Measurements from ENCODE around the gene GSTM4. TPM values are rescaled to one million over a fixed set of nuclear protein-coding genes. Genes with fewer than 3 reads are reported as not detected.
"Not testable (repeated sequence)": the region's sequence is repeated elsewhere in the genome, so short reads cannot be mapped to it uniquely, and the experiment has no call there.

The GSTM4 gene
- total RNA-seq, 1 experiment from 2014 or later: 7.7 TPM

DNA sequence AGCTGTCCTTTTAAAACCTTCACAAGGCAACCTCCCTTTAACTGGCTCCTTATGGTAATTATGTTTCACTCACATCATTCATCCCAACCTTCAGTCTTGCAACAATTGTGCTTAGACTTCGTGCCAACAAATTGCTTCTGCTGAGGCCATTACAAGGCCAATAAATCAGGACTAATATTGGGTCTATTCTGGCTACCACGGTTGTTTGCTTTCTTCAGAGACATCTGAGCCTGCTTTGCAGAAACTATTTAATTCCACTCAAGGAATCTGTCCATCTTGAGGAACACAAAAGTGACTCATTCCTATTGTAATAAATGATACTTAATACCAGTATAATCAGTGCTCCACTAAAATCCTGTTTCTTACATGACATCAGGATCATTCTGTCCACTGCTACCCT is 2.6 kb upstream of the GSTM4 start:
- no peaks in the 10 kb centered on the region for H4K20me1 ChIP-seq (ENCODE audit: insufficient read depth, low read depth, low read length)
- no peak overlapping the region for H3K9ac ChIP-seq (ENCODE audit: low read length)
- no peaks in the 10 kb centered on the region for H3K27me3 ChIP-seq (ENCODE audit: low read length)
- H3K79me2 ChIP-seq (ENCODE audit: low read length): no peaks in the 10 kb centered on the region
- H3K9me2 ChIP-seq (replicated peaks; ENCODE audit: insufficient read depth, low read length): no peaks in the 10 kb centered on the region
- H3K9me3 ChIP-seq (ENCODE audit: low read length): no peaks in the 10 kb centered on the region
- no peaks in the 10 kb centered on the region for H3K36me3 ChIP-seq (ENCODE audit: insufficient read depth, low read length)
- no peak for DNase-seq
- no peak overlapping the region for H3K4me2 ChIP-seq (ENCODE audit: low read depth, low read length, poor library complexity, severe bottlenecking)
- no peak overlapping the region for H3K27ac ChIP-seq (ENCODE audit: low read length)
- H2AFZ ChIP-seq (ENCODE audit: low read length): no peak overlapping the region
- no peak overlapping the region for H3K4me3 ChIP-seq (ENCODE audit: low read length)
- peaks cover 16% of the 10 kb centered on the region for H3K4me1 ChIP-seq (ENCODE audit: low read length)

DNA sequence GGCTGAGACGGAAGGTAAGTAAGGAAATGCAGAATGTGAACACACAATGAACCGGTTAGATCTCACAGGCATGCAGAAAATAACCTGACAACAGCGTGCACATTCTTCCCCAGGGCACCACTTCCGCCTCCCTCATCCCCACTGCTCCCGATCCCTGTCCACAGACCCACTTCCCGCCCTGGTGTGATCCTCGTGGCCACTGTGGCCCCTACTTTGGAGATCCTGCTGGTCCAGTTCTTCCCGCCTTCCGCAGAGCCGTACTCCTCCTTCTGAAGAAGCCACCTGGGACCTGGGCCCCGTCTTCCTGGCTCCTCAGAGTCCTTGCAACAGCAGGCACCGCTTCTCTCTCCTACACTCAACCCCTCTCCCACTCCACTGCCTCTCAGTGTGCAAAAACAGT is 1.4 kb upstream of the GSTM4 start:
- H2AFZ ChIP-seq (ENCODE audit: low read length): peak overlapping the region; percentile 32; the same call in 1 of the 2 replicates
- no peaks in the 10 kb centered on the region for H3K27me3 ChIP-seq (ENCODE audit: low read length)
- H3K27ac ChIP-seq (ENCODE audit: low read length): no peak overlapping the region
- no peaks in the 10 kb centered on the region for H4K20me1 ChIP-seq (ENCODE audit: insufficient read depth, low read depth, low read length)
- DNase-seq: no peak
- H3K36me3 ChIP-seq (ENCODE audit: insufficient read depth, low read length): no peaks in the 10 kb centered on the region
- H3K79me2 ChIP-seq (ENCODE audit: low read length): no peaks in the 10 kb centered on the region
- H3K4me1 ChIP-seq (ENCODE audit: low read length): peaks cover 12% of the 10 kb centered on the region
- H3K9me2 ChIP-seq (replicated peaks; ENCODE audit: insufficient read depth, low read length): no peaks in the 10 kb centered on the region
- no peak overlapping the region for H3K4me2 ChIP-seq (ENCODE audit: low read depth, low read length, poor library complexity, severe bottlenecking)
- no peak overlapping the region for H3K9ac ChIP-seq (ENCODE audit: low read length)
- H3K4me3 ChIP-seq (ENCODE audit: low read length): no peak overlapping the region
- no peaks in the 10 kb centered on the region for H3K9me3 ChIP-seq (ENCODE audit: low read length)

DNA sequence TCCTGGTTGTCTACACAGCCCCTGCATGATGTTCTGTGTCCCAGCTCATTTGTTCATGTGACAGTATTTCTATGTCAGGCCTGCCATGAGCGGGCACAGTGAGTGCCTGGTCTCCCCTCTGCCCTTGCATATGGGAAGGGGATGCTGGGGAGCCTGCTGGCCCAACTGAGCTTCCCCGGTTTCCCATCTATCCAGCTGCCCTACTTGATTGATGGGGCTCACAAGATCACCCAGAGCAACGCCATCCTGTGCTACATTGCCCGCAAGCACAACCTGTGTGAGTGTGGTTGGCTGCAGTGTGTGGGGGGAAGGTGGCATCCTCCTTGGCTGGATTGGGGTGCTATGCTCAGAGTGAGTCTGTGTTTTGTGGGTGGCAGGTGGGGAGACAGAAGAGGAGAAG is 1.5 kb downstream of the GSTM4 start:
- no peaks in the 10 kb centered on the region for H3K79me2 ChIP-seq (ENCODE audit: low read length)
- no peak overlapping the region for H3K27ac ChIP-seq (ENCODE audit: low read length)
- H3K27me3 ChIP-seq (ENCODE audit: low read length): no peaks in the 10 kb centered on the region
- H3K4me3 ChIP-seq (ENCODE audit: low read length): no peak overlapping the region
- no peak for DNase-seq
- H3K4me1 ChIP-seq (ENCODE audit: low read length): peaks cover 21% of the 10 kb centered on the region
- H3K9me3 ChIP-seq (ENCODE audit: low read length): no peaks in the 10 kb centered on the region
- no peak overlapping the region for H2AFZ ChIP-seq (ENCODE audit: low read length)
- no peak overlapping the region for H3K4me2 ChIP-seq (ENCODE audit: low read depth, low read length, poor library complexity, severe bottlenecking)
- H4K20me1 ChIP-seq (ENCODE audit: insufficient read depth, low read depth, low read length): no peaks in the 10 kb centered on the region
- H3K9ac ChIP-seq (ENCODE audit: low read length): no peak overlapping the region
- H3K9me2 ChIP-seq (replicated peaks; ENCODE audit: insufficient read depth, low read length): no peaks in the 10 kb centered on the region
- no peaks in the 10 kb centered on the region for H3K36me3 ChIP-seq (ENCODE audit: insufficient read depth, low read length)

GRCh38 chr1:109657970-109658369 is 2.1 kb downstream of the GSTM4 start:
- H3K36me3 ChIP-seq (ENCODE audit: insufficient read depth, low read length): no peaks in the 10 kb centered on the region
- no peaks in the 10 kb centered on the region for H3K9me3 ChIP-seq (ENCODE audit: low read length)
- no peaks in the 10 kb centered on the region for H4K20me1 ChIP-seq (ENCODE audit: insufficient read depth, low read depth, low read length)
- peaks cover 21% of the 10 kb centered on the region for H3K4me1 ChIP-seq (ENCODE audit: low read length)
- H3K27ac ChIP-seq (ENCODE audit: low read length): no peak overlapping the region
- H2AFZ ChIP-seq (ENCODE audit: low read length): no peak overlapping the region
- H3K9me2 ChIP-seq (replicated peaks; ENCODE audit: insufficient read depth, low read length): no peaks in the 10 kb centered on the region
- H3K4me3 ChIP-seq (ENCODE audit: low read length): no peak overlapping the region
- H3K27me3 ChIP-seq (ENCODE audit: low read length): no peaks in the 10 kb centered on the region
- no peaks in the 10 kb centered on the region for H3K79me2 ChIP-seq (ENCODE audit: low read length)
- H3K9ac ChIP-seq (ENCODE audit: low read length): no peak overlapping the region
- H3K4me2 ChIP-seq (ENCODE audit: low read depth, low read length, poor library complexity, severe bottlenecking): no peak overlapping the region
- DNase-seq: no peak

- no peak overlapping the region for H3K4me3 ChIP-seq (ENCODE audit: low read length)
These were observed 2.7 kb downstream of the GSTM4 start for GRCh38 chr1:109658533-109659042.

DNA sequence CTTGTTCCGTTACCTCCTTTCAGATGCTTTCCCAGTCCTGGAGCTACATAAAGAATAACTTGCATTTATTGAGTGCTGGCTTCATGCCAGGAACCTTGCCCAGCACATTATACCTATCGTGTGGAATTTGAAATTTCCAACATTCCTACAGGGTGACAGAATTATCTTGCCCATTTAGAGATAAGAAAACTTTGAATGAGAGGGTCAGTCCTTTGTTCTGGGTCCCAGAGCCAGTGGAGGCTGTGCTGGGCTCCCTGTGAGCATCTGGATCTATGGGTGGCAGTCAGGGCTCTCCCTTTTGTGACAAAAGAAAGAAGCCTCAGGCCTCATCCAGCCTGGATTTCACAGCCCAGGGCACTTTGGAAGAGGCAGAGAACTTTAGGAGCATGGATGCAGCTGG is 3.2 kb downstream of the GSTM4 start:
- no peak overlapping the region for H3K9ac ChIP-seq (ENCODE audit: low read length)

More at GRCh38 chr1:109658533-109659042, 2.7 kb downstream of the GSTM4 start:
- Histone ChIP-seq H3K9me3 (ENCODE audit: low read length) (no peaks in the 10 kb centered on the region), H4K20me1 (ENCODE audit: insufficient read depth, low read depth, low read length) (no peaks in the 10 kb centered on the region), H3K9me2 (replicated peaks; ENCODE audit: insufficient read depth, low read length) (no peaks in the 10 kb centered on the region), H2AFZ (ENCODE audit: low read length) (no peak overlapping the region), H3K4me1 (ENCODE audit: low read length) (peaks cover 23% of the 10 kb centered on the region), H3K36me3 (ENCODE audit: insufficient read depth, low read length) (no peaks in the 10 kb centered on the region), H3K9ac (ENCODE audit: low read length) (no peak overlapping the region), H3K4me2 (ENCODE audit: low read depth, low read length, poor library complexity, severe bottlenecking) (no peak overlapping the region), H3K79me2 (ENCODE audit: low read length) (no peaks in the 10 kb centered on the region), H3K27me3 (ENCODE audit: low read length) (no peaks in the 10 kb centered on the region), H3K27ac (ENCODE audit: low read length) (no peak overlapping the region)
- DNase-seq: no peak

DNA sequence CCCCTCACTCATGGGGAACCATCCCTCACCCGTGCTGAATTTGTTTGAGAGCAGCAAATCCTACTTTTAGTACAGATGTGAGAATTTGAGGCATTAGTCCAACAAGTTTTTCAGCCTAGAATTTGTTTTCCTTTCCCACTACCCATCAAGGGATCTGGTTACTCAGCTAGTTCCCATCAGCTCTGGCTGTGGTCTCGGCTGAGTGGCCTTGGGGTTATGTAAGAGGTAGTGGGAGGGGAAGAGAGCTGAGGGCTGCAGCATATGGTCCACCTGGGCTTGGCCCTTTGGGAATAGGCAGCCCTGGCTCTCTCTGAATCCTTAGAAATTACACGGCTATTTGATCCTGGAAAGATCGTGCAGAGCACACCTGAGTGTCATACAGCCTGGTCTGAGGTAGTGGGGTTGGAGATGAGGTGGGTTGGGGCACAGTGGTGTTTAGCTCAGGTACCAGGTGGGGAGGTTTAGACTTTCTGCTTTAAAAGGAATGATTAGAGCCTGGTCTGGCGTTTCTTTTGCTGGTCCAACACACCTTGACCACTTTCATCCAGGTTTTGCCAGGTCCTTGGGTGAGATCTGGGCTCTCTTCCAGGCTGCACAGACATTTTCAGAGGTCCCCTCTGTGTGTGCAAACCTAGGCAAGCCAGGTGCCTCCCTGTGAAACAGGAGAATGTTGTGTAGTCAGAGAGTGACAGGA is 4.2 kb downstream of the GSTM4 start:
- H3K36me3 ChIP-seq (ENCODE audit: insufficient read depth, low read length): no peaks in the 10 kb centered on the region
- no peaks in the 10 kb centered on the region for H3K9me3 ChIP-seq (ENCODE audit: low read length)
- H3K9me2 ChIP-seq (replicated peaks; ENCODE audit: insufficient read depth, low read length): no peaks in the 10 kb centered on the region
- H3K4me2 ChIP-seq (ENCODE audit: low read depth, low read length, poor library complexity, severe bottlenecking): no peak overlapping the region
- H3K27me3 ChIP-seq (ENCODE audit: low read length): no peaks in the 10 kb centered on the region
- H3K9ac ChIP-seq (ENCODE audit: low read length): no peak overlapping the region
- H4K20me1 ChIP-seq (ENCODE audit: insufficient read depth, low read depth, low read length): no peaks in the 10 kb centered on the region
- H3K79me2 ChIP-seq (ENCODE audit: low read length): no peaks in the 10 kb centered on the region
- DNase-seq: peak; percentile 41
- no peak overlapping the region for H2AFZ ChIP-seq (ENCODE audit: low read length)
- no peak overlapping the region for H3K4me3 ChIP-seq (ENCODE audit: low read length)
- H3K27ac ChIP-seq (ENCODE audit: low read length): no peak overlapping the region
- H3K4me1 ChIP-seq (ENCODE audit: low read length): peaks cover 34% of the 10 kb centered on the region

More for the DNA sequence above, 3.2 kb downstream of the GSTM4 start:
- Histone ChIP-seq H3K36me3 (ENCODE audit: insufficient read depth, low read length) (no peaks in the 10 kb centered on the region), H3K27ac (ENCODE audit: low read length) (no peak overlapping the region), H3K27me3 (ENCODE audit: low read length) (no peaks in the 10 kb centered on the region), H3K4me2 (ENCODE audit: low read depth, low read length, poor library complexity, severe bottlenecking) (no peak overlapping the region), H3K4me1 (ENCODE audit: low read length) (peaks cover 29% of the 10 kb centered on the region), H2AFZ (ENCODE audit: low read length) (no peak overlapping the region), H3K79me2 (ENCODE audit: low read length) (no peaks in the 10 kb centered on the region), H4K20me1 (ENCODE audit: insufficient read depth, low read depth, low read length) (no peaks in the 10 kb centered on the region), H3K4me3 (ENCODE audit: low read length) (no peak overlapping the region), H3K9me3 (ENCODE audit: low read length) (no peaks in the 10 kb centered on the region), H3K9me2 (replicated peaks; ENCODE audit: insufficient read depth, low read length) (no peaks in the 10 kb centered on the region)
- no peak for DNase-seq

DNA sequence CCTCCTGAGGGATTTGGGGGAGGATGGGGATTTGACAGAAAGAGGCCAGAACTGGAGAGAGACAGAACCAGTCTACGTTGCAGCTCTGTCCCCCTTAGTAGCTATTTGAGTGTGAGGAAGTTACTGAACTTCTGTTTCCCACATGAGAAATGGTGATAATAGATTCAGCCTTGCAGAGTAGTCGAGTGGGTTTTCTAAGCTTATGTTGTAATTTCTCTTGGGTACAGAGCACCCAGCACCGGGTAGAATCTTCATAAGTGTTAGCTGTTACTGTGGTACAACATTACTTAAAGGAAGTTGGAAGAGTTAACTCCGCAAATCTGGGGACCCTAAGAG is 4.8 kb downstream of the GSTM4 start:
- H4K20me1 ChIP-seq (ENCODE audit: insufficient read depth, low read depth, low read length); H3K9ac ChIP-seq (ENCODE audit: low read length); H2AFZ ChIP-seq (ENCODE audit: low read length); H3K9me2 ChIP-seq (replicated peaks; ENCODE audit: insufficient read depth, low read length); H3K79me2 ChIP-seq (ENCODE audit: low read length); H3K36me3 ChIP-seq (ENCODE audit: insufficient read depth, low read length); H3K9me3 ChIP-seq (ENCODE audit: low read length); H3K27me3 ChIP-seq (ENCODE audit: low read length); H3K4me3 ChIP-seq (ENCODE audit: low read length); H3K4me2 ChIP-seq (ENCODE audit: low read depth, low read length, poor library complexity, severe bottlenecking); DNase-seq; H3K27ac ChIP-seq (ENCODE audit: low read length): not testable (repeated sequence)
- peaks cover 29% of the 10 kb centered on the region for H3K4me1 ChIP-seq (ENCODE audit: low read length)

Measured in Karpas-422 (cell line).